ENCODE measurements around the gene TEDDM1. TPM values are rescaled to one million over a fixed set of nuclear protein-coding genes. Genes with fewer than 3 reads are reported as not detected.

The TEDDM1 gene
- total and polyA plus RNA-seq, 2 donors (not counting 3 experiments of a cell fraction or from before 2014, with no cell fraction given), result not detected

DNA sequence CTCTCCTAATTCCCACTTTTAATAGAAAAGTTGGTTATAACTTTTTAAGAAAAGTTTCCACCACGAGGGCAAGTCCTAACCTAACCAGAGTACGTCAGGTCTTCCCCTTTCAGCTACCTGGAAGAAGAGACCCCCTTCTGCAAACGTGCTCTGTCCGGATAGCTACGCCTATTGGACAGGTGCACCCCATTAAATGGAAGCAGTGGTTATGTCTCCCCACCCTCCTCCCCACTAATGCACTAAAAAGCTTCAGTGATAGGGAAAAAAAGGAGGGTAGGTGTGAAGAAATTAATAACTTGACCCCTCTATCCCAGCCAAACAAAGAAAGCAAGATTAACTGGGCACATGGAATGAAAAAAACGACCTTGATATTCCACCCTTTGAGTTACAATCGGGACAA, 16.5 kb downstream of the TEDDM1 start:
- ChIA-PET CTCF (interaction anchor here (1.3 kb wide), 1 partner anchor 13 kb away, joined by 3 read pairs; no protein-coding TSS in a partner anchor), POLR2A (no interaction called here)
- Histone ChIP-seq H3K36me3 (ENCODE audit: control insufficient read depth in 2 of 2, extremely low read depth in 1 of 2, insufficient read depth in 2 of 2, low read length in 2 of 2) (peaks cover 35 to 46% of the 10 kb centered on the region in 2 experiments), H3K9ac (replicated peaks; ENCODE audit: extremely low read depth, insufficient read depth, low read length) (no peak overlapping the region), H3K4me3 (replicated peaks in 1 of 3; ENCODE audit: insufficient read depth in 1 of 3, low read depth in 1 of 3, low read length in 3 of 3) (no peak overlapping the region), H3K27ac (ENCODE audit: insufficient read depth, low read depth, low read length) (no peak overlapping the region), H3K9me3 (replicated peaks; ENCODE audit: control insufficient read depth, insufficient read depth, low read length) (no peaks in the 10 kb centered on the region), H3K4me1 (ENCODE audit: control insufficient read depth, extremely low read depth, insufficient read depth, low read length) (peaks cover 1% of the 10 kb centered on the region), H2AFZ (ENCODE audit: low read depth, low read length) (no peak overlapping the region), H3K27me3 (ENCODE audit: control insufficient read depth in 2 of 2, insufficient read depth in 2 of 2, low read length in 2 of 2) (no peaks in the 10 kb centered on the region), H4K20me1 (replicated peaks; ENCODE audit: control insufficient read depth, extremely low read depth, insufficient read depth, low read length) (peaks cover 2% of the 10 kb centered on the region), H3K9me1 (replicated peaks; ENCODE audit: control insufficient read depth, extremely low read depth, insufficient read depth, low read length) (no peaks in the 10 kb centered on the region), H3K79me2 (ENCODE audit: control insufficient read depth, insufficient read depth, low read length) (peaks cover 18% of the 10 kb centered on the region), H3K4me2 (ENCODE audit: insufficient read depth, low read length) (no peak overlapping the region)
- DNase-seq (ENCODE audit: low read depth, low spot score), result no peak
- dilution Hi-C loops (cut with MboI; ENCODE audit: extremely low pct_ligation_motif_present, low sequenced_read_pairs), result no loop called here
- FAIRE-seq, result no peak
- no TSS peak for BruUV-seq (replicated peaks)
- TF ChIP-seq, protein P1, sequence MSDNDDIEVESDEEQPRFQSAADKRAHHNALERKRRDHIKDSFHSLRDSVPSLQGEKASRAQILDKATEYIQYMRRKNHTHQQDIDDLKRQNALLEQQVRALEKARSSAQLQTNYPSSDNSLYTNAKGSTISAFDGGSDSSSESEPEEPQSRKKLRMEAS (IDR thresholded peaks at IDR 0.05; ENCODE audit: insufficient read depth, insufficient read length), result no peak
- TF ChIP-seq POLR2A (IDR thresholded peaks at IDR 0.05; ENCODE audit: low read depth, low read length) (no peak), EZH2 (IDR thresholded peaks at IDR 0.05; ENCODE audit: borderline replicate concordance, low read depth, low read length, severe bottlenecking) (no peak), FOS (IDR thresholded peaks at IDR 0.05; ENCODE audit: borderline replicate concordance, insufficient read depth, low read length) (no peak), POLR2AphosphoS5 (IDR thresholded peaks at IDR 0.05; ENCODE audit: insufficient read depth, low read depth, low read length) (no peak), JUN (IDR thresholded peaks at IDR 0.05; ENCODE audit: borderline replicate concordance, insufficient read depth, insufficient read length, low read depth) (no peak), MYC (IDR thresholded peaks at IDR 0.05; ENCODE audit: low read depth, low read length) (no peak), GATA2 (IDR thresholded peaks at IDR 0.05; ENCODE audit: insufficient read depth, insufficient read length, low read depth, low read length) (no peak)
- intact Hi-C loops (cut with micrococcal nuclease), result no loop called here

Measured in endothelial cell of umbilical vein (primary cell).